GM21381 (cell line): Measurements from ENCODE around the gene SH3PXD2A.
"Not testable (repeated sequence)": the region's sequence is repeated elsewhere in the genome, so short reads cannot be mapped to it uniquely, and the experiment has no call there.

ENCODE experiments used
- ATAC-seq: cut with Tn5 transposase; IDR thresholded peaks from one replicate; pipeline ENCODE4 v1.9.1; 2021; ENCODE audit warnings: mild to moderate bottlenecking, moderate library complexity; ENCODE audit not compliant: unreplicated experiment

Gene SH3PXD2A

DNA sequence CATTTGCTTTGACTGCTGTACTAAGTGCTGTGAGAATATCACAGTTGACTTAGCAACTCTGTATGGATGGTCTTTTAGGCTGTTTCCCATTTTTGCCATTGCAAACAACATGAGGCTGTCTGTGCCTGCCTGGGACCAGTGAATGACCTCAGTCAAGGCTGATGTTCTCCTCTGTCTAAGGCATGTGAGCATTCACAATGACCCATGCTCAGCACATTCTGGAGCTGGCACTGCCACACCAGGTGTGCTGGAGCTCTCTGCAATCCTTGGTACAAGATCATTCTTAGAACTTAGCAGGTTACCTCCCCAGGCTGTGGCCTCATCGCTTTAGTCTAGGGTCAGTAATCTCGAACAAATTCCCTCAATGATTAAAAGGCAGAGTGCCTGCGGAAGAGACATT is 61.9 kb downstream of the SH3PXD2A start:
- no peak for ATAC-seq

DNA sequence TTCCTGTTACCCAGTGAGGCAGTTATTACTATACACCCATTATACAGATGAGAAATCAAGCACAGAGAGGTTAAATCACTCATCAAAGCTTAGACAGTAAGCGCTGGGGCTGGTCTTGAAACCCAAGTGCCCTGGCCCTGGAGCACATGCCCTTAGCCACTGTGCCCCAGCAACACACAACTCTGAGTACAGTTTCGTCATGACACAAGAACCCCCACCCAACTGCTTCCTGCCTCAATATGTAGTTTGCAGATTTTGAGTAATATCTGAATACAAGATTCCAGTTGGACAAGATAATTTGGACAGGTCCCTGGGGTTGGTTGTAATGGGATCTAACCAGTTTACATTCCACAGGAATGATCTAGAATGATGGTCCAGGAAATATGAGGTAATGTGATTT is 62.8 kb downstream of the SH3PXD2A start:
- ATAC-seq = no peak

DNA sequence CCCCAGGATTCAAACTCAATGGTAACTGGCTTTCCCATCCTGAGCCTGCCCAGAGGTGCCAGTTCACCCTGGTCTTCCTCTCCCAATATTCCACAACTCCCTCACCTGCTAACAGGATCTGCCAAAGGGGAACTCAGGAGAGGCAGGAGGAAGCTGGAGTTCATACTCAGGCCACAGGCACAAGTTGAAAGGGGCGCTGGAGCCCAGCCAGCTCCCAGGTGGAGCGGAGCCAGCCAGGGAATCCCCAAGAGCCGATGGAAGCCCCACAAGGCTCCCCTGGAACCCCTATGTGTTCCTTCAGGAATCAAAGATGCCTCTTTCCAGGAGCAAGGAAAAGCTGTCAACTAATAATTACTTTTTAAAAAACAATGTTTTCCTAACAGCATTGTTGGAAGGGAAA is 63.5 kb downstream of the SH3PXD2A start:
- ATAC-seq = no peak

DNA sequence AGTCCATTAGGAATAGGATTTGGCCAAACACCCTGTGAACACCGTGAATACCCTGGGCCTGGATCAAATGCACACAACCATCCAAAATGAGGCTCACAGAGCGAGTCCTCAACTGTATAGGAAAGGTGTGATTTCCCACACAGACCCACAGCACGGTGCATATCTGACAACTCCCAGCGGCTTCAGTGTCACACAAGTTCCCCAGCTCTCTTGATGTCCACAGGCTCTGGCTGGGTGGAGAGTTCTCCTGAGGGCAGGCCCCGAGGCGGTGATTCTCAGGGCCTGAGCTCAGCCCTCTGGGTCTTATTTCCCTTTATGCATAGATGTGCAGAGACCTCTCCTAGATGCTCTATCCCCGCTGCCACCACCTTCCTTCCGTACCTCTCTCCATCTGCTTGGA is 64.1 kb downstream of the SH3PXD2A start:
- no peak for ATAC-seq

DNA sequence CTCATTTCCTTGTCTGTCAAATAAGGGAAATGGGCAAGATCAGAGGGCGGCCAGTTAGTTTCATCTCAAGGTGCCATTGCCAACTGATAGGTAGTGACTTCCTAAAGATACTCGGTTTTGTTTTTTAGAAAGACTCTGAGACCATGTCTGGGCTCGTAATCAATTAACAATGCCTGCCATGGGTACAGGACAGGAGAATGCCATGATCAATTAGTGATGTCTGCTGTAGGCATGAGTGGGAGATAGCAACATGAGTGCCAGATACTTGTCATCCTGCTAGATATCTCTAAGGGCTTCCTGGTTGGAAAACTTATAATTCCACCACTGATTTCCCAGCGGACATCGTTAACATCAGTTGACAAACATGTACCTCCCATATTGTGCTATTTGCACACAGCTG is 64.8 kb downstream of the SH3PXD2A start:
- no peak for ATAC-seq

DNA sequence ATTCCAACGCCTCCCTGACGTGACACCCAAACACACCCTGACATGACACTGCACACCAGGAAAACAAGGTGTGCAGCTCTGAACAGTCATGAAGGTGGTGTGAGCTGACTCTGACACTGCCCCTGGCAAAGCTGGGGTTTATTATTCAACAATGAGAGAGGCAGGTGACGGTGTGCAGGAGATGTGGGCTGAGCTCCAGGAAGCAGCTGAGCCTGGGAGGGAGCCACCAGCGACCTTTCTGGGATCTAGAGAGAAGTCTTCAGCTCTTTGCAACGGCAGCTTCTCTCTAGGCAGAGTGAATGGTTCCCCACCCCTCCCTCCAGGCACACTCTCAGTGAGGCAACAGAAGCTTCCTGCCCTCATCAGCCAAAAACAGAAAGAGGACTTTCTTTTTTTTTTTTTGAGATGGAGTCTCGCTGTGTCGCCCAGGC is 65.6 kb downstream of the SH3PXD2A start:
- no peak for ATAC-seq

DNA sequence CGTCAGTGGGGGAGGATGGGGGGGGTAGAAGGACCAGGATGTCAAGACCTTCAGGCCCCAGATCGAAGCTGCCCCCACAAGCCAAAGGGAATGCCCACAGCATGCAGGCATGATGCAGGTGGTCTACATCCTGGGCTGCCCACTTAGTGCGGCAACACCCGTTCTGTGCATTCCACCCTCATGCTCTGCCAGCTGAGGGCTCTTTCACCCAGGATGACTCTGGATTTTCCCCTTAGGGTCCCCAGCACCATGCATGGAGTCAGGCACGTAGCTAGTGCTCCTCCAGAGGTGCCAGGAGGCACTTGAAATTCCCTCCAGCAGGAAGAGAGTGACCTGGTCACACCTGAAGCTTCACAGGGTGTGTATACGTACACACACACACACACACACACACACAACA is 66.2 kb downstream of the SH3PXD2A start:
- ATAC-seq = no peak

DNA sequence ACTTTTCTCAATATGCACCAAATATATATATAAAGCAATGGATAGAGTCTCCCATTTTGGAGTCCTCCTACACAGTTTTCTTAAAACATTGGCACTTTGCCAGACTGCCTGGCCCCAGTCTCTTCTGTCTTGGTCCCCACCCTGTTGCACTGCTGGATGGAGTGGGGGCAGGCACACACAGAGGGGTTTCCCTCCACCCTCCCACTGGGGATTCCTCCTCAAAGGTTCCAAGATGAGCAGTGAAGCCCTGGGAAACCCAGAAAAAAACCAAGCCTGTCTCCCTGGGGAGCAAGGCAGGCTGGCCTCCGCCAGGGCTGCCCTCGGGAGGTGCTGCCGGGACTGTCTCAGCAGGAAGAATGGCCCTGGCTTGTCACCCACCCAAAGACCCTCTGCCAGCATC is 68.0 kb downstream of the SH3PXD2A start:
- no peak for ATAC-seq

DNA sequence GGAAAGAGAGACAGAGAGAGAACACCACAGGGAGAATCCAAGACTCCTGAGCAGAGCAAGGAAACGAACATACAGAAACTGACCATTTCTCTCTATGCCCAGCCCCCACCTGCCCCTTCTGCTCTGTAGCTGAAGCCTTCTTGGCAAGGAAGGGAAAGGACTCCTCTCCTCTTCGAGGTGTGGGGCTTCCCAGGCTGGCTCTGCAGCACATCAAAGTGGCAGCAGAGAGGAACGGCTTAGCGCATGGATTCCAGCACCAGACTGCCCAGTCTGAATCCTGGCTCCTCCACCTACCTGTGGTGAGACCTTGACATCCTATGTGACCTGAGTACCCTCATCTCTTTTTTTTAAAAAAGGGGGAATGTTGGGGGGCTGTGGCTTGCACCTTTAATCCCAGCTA is 69.4 kb downstream of the SH3PXD2A start:
- ATAC-seq = no peak

DNA sequence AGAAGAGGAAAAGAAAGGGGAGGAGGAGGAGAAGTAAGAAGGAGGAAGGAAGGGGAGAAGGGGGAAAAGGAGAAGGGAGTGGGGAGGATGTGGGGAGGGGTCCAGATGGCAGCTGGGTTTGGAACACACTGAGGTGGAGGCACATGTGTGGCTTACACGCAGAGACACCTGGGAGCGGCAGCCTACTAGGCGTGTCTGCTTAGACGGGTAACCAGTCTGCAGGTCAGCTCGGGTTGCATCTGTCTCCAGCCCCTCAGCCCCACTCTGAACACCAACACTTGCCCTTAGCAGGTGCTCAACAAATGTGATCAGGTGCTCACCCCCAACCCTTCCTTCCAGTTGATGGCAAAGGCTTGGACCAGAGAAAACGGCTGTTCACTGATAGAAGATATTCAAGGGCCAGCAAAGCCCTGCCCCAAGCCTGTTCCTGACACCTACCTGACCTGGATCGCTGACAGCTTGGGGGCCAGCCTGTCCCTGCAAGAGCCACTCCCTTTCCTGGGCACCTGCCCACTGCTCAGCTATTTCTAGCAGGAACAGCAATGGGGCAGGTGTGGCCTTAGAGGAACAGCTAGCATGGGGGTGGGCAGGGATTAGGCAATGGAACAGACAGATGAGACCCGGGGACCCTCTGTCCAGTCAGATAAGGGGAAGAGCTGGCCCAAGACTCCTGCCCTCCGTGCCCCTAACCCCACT is 70.5 kb downstream of the SH3PXD2A start:
- ATAC-seq = no peak

DNA sequence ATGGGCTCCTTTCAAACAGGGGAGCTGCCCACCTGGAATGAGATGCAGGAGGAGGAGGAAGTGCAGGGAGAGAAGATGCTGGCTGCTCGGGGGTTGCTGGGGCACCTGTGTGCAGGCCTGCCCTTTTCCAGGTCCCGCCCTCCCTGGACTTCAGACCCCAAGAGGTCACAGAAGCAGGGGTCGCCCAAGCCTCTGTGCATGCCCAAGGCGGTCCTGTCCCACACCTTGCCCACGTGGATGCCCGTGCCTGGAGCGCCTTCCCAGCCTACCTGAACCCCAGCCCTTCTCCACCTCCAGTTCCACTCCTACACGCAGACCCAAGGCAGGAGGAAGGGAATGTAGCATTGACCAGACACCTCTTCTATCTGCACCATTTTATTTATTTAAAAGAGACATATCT is 71.3 kb downstream of the SH3PXD2A start:
- ATAC-seq = no peak

DNA sequence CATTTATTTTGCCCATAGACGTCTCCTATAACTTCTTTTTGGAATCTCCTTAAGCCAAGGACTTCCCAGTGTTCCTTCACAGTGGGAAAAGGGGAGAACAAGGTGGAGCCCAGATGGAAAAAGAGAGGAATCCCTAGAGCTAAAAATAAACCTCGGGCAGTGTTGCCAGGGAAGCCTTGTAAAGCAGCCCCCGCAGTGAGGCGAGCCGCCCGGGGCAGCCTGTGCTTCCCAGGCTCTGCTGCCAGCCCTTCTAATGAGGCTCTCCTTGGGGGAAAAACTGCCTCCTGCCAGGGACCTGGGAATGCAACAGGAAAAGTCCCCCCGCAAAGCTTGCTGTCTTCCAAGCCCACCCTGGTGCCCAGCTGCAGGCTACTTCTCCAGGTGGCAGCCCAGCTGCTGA is 71.7 kb downstream of the SH3PXD2A start:
- ATAC-seq = no peak

DNA sequence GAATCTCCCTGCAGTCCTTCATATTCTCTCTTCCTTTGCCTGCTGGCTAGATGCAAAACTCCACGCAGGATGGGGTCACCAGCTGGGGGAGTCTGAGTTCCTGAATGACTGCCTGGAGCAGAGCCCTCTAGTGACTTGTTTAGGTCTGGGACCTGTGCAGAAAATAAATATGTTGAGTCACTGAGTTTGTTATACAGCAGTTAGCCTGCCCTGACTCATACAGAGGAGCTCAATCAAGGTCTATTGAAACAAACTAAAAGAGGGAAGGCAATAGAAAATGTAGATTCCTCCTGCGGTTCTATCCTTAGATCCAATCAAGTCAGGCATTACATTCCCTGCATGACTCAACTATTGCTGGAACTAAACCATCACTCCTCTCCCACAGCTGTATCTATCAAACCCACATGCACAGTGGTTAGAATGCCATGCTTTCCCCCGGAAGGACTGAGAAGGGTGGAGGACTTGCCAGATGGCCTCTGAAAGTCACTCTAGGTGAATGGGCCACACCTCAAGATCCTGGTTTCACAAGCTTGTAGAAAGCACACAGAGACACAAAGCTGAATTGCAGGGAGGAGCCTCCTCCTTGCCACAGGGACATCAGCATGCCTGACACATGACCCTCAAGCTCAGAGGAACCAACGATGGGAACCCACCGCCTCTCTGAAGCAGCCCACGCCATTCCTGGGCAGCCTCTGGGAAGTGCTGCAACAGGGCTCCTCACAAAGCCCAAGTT is 73.9 kb downstream of the SH3PXD2A start:
- no peak for ATAC-seq

DNA sequence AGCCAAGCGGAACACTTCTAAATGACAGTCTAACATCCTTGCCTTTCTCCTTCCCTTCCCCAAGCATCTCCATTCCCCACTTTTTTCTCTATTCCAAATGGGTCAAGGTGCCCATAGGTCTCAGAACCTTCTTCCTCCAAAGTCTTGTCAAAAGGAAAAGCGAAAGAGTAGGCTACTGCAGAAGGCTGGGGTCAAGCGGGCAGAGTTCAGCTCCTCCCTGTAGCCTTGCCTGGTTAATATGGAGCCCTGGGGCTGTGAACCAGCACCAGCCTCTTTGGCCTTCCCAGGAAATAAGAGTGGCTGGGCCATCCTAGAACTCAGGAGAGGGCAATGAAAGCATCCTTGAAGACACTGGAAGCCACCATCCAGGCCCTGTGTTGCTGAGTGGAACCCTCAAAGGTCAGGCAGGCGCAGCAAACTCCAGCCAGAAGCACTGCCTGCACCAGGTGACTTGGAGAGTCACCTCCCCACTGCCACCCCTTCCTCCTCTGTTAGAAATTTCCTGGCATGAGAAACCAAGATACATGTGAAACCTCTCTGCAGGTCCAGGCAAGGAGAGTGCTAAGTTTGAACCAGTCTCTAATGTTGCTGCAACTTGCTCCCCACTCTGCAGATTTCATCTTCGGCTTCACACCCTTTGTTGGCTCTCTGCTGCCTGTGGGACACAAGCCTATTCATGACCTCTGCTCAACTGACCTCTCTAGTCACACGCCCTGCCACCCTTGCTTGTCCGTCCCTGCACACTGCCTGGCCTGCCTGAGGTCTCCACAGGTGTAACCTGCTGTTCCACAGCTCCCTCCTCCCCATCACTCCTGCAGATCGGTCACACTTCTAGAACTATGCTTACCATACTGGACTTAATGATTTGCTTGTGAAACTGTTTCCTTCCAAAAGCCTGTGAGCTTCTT is 74.9 kb downstream of the SH3PXD2A start:
- ATAC-seq = no peak

DNA sequence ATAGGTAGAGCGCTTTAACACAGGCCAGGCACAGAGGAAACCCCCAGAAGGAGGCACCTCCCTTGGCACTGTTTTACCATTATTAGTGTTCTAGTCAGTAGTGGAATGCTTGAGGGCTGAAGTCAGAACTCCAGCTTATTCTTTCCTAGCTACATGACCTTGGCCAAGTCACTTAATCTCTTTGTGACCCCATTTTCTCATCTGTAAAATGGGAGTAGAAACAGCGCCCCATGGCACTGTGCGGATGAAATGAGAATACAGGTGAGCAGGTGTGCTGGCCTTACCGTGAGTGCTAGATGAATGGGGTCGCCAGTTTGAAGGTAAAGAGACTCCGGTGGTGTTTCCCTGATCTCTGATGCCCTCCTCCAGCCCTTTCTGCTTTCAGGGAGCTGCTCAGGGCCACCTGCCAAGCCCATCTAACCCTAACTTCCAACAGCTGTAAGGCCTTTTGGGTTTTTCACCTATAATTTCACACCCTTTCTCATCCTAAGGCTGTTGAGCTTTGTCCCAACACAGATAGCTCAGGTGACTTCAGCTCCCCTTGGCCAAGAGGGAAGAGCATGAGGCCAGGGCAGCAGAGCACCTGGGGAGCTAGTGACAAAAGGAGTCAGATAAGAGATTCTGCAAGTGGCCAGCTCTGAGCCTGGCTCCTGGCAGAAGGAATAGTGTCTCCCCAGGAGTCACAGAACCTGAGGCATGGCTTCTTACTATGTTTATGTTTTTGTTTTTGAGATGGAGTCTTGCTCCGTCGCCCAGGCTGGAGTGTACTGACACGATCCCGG is 76.8 kb downstream of the SH3PXD2A start:
- ATAC-seq = no peak

DNA sequence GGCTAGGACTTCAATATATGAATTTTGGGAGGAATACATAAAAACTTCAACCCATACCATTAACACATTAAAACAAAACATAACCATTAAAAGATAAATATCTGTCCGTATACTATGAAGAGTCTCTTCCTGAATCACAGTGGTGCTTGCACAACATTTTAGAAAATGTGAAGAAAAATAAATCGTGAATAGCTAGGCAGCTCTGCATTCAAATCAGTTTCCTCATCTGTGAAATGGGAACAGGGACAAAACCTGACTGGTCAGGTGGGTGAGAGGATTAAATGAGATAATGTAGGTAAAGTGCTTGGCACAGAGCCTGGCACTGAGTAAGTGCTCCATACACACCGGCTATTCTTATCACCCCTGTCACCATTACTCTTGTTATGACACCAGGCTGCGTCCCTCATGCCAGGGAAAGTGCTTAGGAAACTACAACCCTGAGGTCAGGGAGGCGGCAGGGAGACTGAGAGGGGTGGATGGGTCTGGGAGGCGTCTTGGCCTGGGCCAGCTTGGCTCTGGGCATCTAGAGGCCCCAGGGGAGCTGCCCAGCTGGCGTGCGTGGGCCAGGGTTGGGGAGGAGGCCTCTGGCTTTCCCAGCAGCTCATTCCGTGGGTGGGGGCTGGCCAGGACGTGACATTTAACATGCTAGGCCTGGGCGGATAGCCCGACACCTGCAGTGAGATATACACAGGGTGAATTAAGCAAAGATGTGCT is 78.3 kb downstream of the SH3PXD2A start:
- no peak for ATAC-seq

DNA sequence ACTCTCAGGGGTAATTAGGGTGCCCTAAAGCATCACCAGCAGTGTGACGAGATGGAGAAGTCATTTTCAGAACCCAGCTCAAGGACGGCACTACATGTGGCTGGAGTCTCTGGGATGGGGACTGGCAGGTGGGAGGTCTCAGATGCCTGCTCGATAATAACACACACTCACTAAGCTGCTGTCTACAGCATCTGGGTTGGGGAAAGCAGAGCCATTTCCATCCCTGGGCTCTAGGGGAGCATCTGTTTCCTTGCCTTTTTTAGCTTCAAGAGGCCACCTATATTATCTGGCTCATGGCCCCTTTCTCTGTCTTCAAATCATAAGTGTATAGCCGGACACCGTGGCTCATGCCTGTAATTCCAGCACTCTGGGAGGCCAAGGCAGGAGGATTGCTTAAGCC is 79.6 kb downstream of the SH3PXD2A start:
- no peak for ATAC-seq

DNA sequence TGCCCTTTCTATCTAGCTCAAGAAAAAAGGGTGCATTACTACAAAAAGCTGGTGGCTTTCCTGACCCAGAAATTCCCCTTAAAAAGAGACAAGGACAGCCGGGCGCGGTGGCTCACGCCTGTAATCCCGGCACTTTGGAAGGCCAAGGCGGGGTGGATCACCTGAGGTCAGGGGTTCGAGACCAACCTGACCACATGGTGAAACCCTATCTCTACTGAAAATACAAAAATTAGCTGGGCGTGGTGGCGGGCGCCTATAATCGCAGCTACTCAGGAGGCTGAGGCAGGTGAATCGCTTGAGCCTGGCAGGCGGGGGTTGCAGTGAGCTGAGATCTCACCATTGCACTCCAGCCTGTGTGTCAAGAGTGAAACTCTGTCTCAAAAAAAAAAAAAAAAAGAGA is 82.5 kb downstream of the SH3PXD2A start:
- ATAC-seq = not testable (repeated sequence)

DNA sequence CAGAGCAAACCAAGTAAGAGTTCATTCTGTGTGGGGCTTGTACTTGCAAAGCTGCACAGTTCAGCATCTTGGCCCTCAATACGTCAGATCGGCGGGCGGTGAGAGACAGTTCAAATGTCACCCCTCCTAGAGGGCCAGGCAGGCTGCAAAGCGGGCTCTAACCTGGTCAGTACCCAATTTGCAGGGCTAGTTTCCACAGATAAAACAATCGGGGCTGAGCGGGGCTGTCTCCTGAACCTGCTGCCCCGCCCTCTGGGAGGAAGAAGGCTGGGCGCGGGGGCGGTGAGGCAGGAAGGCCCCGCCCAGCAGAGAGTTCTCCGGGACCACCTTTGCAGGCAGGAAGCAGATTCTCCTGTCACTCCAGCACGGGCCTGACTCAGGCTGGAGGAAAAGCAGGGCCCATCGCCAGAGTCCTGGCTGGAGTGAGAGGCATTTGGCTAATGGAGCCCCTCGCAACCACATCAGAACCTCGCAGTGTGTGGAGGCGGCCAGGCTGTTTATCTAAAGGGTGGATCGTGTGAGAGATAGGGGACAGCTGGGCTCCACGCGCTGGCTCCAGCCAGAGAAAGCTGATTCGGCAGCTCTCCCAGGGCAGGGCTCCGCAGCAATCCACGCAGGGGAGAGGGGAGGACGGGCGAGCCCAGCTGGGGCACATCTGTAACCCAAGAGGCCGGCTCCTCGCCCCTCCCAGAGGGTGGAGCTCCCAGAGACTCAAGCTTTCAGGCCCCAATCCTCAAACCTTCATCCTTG is 83.1 kb downstream of the SH3PXD2A start:
- ATAC-seq = peak; percentile 73

DNA sequence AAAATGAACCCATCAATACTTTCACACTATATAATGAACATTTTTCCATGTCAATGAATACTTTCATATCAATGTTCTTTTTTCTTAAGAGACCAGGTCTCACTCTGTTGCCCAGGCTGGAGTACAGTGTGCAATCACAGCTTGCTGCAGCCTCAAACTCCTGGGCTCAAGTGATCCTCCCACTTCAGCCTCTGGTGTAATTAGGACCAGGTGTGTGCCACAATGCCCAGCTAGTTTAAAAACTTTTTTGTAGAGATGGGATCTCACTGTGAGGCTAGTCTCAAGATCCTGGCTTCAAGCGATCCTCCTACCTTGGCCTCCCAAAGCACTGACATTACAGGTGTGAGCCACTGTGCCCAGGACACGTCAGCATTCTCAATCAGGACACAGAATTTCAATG is 85.2 kb downstream of the SH3PXD2A start:
- ATAC-seq = no peak
